GDM1 (cell line): Measurements from ENCODE around the gene PCDHGA9.
"Not testable (repeated sequence)": the region's sequence is repeated elsewhere in the genome, so short reads cannot be mapped to it uniquely, and the experiment has no call there.

Source experiments
- DNase-seq: peaks from one replicate; lab custom pipeline; 2025; lab: John Stamatoyannopoulos, UW

Gene PCDHGA9

GRCh38 chr5:141402553-141403243, at the start of gene PCDHGA9:
PCDHGA9 (plus strand) TSS chr5:141402778; CDS start chr5:141402953, 175 bp downstream.
- no peak for DNase-seq

GRCh38 chr5:141354900-141355469, 47.6 kb upstream of the PCDHGA9 start, which contains the start of gene PCDHGA4:
PCDHGA4 (plus strand) TSS chr5:141355021; CDS start chr5:141355108, 87 bp downstream.
- DNase-seq, result no peak

- no peak for DNase-seq
Measured at GRCh38 chr5:141355641-141356040, 46.9 kb upstream of the PCDHGA9 start.

DNA sequence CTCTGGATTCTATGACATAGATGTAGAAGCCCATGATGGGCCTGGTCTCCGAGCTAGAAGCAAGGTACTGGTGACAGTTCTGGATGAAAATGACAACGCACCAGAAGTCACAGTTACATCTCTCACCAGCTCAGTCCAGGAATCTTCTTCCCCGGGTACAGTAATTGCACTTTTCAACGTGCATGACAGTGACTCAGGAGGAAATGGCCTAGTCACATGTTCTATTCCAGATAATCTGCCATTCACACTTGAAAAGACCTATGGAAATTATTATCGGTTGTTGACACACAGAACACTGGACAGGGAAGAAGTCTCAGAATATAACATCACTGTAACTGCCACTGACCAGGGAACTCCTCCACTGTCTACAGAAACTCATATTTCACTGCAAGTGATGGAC, 46.4 kb upstream of the PCDHGA9 start:
- DNase-seq, result no peak

- no peak for DNase-seq
Measured at GRCh38 chr5:141356950-141357349, 45.6 kb upstream of the PCDHGA9 start.

GRCh38 chr5:141359790-141360426, 42.7 kb upstream of the PCDHGA9 start, which contains the start of gene PCDHGB2:
PCDHGB2 (plus strand) TSS chr5:141359994; CDS start chr5:141360136, 142 bp downstream.
- peak; percentile 29 for DNase-seq

- DNase-seq, result no peak
Measured at GRCh38 chr5:141360685-141361084, 41.9 kb upstream of the PCDHGA9 start.

DNA sequence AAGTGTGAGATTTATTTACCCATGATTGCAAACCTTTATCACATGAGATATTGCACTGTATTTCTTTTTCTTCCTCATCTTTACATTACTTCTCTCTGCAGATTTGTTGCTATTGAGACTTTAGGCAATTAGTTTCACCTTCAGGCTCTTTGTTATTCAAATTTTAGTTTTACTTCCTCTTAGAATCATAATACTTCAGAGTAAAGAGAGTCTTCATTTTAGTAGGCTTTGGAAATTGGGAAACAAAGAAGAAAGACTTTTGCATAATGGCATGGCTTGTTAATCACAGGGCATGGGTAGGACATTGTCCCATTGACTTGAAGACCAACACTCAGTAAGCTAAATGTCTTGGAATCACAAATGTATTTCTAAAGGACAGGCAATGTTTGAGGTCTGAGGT, 39.9 kb upstream of the PCDHGA9 start:
- no peak for DNase-seq

- DNase-seq, result no peak
Measured at GRCh38 chr5:141363952-141364660, 38.5 kb upstream of the PCDHGA9 start, which contains the start of gene PCDHGA5. PCDHGA5 (plus strand) TSS chr5:141364162; CDS start chr5:141364331, 169 bp downstream.

GRCh38 chr5:141366016-141366896, 36.3 kb upstream of the PCDHGA9 start:
- DNase-seq, result no peak

DNA sequence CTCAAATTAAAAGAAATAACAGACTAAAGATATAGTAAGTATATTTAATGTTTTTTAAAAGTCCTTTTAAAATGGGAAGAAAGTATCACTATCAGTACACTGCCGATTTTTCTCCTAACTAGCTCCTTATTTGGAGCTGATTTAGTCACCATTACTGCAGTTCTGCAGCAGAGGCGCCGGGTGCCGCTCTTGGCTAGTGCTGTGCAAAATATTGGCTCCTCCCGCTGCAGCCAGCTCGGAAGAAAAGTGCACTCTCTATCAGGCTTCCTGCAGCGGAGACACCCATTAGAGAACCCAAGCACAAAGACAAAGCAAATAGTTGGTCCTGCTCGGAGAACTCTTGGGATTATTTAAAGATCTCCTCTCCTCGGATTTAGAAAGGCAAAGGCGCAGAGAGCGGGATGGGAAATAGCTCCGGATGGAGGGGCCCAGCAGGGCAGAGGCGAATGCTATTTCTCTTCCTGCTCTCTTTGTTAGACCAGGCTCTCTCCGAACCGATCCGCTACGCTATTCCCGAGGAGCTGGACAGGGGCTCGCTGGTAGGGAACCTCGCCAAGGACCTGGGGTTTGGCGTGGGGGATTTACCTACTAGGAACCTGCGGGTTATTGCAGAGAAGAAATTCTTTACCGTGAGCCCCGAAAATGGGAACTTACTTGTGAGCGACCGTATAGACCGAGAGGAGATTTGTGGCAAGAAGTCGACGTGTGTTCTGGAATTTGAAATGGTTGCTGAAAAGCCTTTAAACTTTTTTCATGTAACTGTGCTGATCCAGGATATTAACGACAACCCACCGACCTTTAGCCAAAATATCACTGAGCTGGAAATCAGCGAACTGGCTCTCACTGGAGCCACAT, 32.4 kb upstream of the PCDHGA9 start, which contains the start of gene PCDHGB3:
PCDHGB3 (plus strand) TSS at position 249 of the 855 bp plus-strand sequence; CDS start at position 402, 153 bp downstream.
- DNase-seq, result no peak

DNA sequence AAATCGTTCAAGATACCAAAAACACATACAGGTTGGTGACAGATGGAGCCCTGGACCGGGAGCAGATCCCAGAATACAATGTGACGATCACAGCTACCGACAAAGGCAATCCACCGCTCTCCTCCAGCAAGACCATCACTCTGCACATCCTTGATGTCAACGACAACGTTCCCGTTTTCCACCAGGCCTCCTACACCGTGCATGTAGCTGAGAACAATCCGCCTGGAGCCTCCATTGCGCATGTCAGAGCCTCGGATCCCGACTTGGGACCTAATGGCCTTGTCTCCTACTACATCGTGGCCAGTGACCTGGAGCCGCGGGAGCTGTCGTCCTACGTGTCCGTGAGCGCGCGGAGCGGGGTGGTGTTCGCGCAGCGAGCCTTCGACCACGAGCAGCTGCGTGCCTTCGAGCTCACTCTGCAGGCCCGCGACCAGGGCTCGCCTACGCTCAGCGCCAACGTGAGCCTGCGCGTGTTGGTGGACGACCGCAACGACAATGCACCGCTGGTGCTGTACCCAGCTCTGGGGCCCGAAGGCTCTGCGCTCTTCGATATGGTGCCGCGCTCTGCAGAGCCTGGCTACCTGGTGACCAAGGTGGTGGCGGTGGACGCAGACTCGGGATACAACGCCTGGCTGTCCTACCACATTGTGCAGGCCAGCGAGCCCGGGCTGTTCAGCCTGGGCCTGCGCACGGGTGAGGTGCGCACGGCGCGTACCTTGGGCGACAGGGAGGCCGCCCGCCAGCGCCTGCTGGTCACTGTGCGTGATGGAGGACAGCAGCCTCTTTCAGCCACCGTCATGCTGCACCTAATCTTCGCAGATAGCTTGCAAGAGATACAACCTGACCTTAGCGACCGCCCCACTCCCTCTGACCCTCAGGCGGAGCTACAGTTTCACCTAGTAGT, 30.8 kb upstream of the PCDHGA9 start:
- DNase-seq, result no peak

DNA sequence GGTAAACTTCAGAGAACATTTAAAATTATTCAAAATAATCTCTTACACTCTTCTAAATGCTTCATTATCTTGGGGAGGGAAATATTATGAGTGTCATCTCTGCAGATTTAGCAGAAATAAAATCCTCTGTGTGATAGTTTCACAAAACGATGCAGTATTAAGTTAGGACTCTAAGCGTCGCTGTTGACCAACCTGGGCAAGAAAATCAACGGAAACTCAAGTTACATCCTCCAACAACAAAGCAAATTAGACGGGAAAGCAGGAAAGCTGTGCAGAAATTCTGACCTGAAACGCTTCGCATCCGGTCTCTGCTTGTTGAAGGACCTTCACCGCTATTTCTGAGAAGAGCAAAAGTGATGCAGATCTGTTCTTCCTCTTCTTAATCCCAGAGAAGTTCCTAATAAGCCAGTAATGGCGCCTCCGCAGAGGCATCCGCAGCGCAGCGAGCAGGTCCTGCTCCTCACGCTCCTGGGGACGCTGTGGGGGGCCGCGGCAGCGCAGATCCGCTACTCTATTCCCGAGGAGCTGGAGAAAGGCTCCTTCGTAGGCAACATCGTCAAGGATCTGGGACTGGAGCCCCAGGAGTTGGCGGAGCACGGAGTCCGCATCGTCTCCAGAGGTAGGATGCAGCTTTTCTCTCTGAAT, 28.8 kb upstream of the PCDHGA9 start, which contains the start of gene PCDHGA6:
PCDHGA6 (plus strand) TSS at position 219 of the 645 bp plus-strand sequence; CDS start at position 412, 193 bp downstream.
- no peak for DNase-seq

DNA sequence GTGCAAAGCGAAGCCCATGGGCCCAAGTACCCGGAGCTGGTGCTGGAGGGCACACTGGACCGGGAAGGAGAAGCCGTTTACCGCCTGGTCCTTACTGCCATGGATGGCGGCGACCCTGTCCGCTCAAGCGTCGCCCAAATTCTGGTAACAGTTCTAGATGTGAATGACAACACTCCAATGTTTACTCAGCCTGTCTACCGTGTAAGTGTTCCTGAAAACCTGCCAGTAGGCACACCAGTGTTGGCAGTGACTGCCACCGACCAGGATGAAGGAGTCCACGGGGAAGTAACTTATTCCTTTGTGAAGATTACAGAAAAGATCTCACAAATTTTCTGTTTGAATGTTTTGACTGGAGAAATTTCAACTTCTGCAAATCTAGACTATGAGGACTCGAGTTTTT, 28.0 kb upstream of the PCDHGA9 start:
- no peak for DNase-seq

GRCh38 chr5:141375444-141376155, 27.0 kb upstream of the PCDHGA9 start:
- not testable (repeated sequence) for DNase-seq

DNA sequence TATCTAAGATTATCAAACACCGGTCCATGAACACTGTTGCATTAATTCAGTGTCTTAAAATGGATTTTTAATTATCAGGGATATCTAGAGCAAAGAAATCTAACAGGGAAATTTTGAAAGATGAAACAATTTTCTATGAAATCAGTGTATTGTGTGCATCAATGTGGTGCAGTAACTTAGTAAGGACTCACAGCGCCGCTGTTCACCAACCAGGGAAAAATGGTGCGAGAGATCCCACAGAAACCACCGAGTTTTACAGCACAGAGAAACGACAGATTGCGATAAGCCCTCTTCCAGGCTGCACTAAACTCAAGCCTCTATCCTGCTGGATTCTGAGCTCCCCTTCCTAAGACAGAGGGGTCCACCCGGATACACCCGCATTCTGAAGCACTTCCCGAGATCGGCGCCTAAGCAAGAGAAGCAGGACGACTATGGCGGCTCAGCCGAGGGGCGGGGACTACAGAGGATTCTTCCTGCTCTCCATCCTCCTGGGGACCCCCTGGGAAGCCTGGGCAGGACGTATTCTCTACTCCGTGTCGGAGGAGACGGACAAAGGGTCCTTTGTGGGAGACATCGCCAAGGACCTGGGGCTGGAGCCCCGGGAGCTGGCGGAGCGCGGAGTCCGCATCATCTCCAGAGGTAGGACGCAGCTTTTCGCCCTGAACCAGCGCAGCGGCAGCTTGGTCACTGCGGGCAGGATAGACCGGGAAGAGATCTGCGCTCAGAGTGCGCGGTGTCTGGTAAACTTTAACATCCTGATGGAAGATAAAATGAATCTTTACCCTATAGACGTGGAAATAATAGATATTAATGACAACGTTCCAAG, 19.9 kb upstream of the PCDHGA9 start, which contains the start of gene PCDHGA7:
PCDHGA7 (plus strand) TSS at position 274 of the 826 bp plus-strand sequence; CDS start at position 432, 158 bp downstream.
- DNase-seq, result no peak

- DNase-seq, result no peak
Measured at GRCh38 chr5:141383345-141383744, 19.2 kb upstream of the PCDHGA9 start.
